ENCODE measurements around the gene EYA2.

DNA sequence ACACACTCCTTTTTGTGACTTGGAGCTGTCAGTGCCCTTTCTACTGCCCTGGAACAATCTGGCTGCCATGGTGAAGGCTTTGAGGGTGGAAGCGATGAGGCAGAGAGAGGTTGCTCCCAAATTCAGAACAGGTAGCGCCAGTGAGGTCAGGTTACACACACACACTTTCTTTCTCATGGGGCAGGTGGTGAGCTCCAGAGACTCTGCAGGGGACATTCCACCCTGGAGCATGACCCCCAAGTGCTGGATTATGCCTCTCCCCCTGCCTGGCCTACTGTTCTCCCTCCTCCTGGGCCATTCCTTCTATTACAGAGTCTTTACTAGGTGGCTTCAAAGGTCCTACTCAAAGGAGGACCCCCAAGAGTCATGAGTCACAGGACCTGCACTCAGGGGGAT, 98.0 kb downstream of the EYA2 start:
- TF ChIP-seq POLR2AphosphoS5 (IDR thresholded peaks at IDR 0.05) (no peak), POLR2A (IDR thresholded peaks at IDR 0.05) (no peak)
- TF ChIP-seq, protein P1, sequence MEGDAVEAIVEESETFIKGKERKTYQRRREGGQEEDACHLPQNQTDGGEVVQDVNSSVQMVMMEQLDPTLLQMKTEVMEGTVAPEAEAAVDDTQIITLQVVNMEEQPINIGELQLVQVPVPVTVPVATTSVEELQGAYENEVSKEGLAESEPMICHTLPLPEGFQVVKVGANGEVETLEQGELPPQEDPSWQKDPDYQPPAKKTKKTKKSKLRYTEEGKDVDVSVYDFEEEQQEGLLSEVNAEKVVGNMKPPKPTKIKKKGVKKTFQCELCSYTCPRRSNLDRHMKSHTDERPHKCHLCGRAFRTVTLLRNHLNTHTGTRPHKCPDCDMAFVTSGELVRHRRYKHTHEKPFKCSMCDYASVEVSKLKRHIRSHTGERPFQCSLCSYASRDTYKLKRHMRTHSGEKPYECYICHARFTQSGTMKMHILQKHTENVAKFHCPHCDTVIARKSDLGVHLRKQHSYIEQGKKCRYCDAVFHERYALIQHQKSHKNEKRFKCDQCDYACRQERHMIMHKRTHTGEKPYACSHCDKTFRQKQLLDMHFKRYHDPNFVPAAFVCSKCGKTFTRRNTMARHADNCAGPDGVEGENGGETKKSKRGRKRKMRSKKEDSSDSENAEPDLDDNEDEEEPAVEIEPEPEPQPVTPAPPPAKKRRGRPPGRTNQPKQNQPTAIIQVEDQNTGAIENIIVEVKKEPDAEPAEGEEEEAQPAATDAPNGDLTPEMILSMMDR (IDR thresholded peaks at IDR 0.05), result no peak

Data from breast epithelium (tissue), 3 donors.